AG20443 (cell line): ENCODE data around the gene CNTFR.
A peak's percentile ranks its signal among the peaks of the same experiment; 100 is the strongest.
"Not testable (repeated sequence)": the region's sequence is repeated elsewhere in the genome, so short reads cannot be mapped to it uniquely, and the experiment has no call there.

Source experiments
- DNase-seq: peaks from one replicate; pipeline ENCODE4 v3.0.0; 2012; ENCODE audit warnings: low spot score, mixed read lengths

CNTFR gene

GRCh38 chr9:34554211-34555001 lies 35.1 kb downstream of the CNTFR start:
- no peak for DNase-seq

- no peak for DNase-seq
Observed at GRCh38 chr9:34553511-34554021, 36.0 kb downstream of the CNTFR start.

- DNase-seq = no peak
Observed at GRCh38 chr9:34552986-34553385, 36.5 kb downstream of the CNTFR start.

- no peak for DNase-seq
Observed at GRCh38 chr9:34552606-34552981, 36.9 kb downstream of the CNTFR start.

- no peak for DNase-seq
Observed at GRCh38 chr9:34551751-34552605, 37.5 kb downstream of the CNTFR start.

- DNase-seq = no peak
Observed at GRCh38 chr9:34550681-34551270, 38.7 kb downstream of the CNTFR start.

GRCh38 chr9:34550016-34550680 lies 39.4 kb downstream of the CNTFR start:
- no peak for DNase-seq

GRCh38 chr9:34549407-34549732 lies 40.2 kb downstream of the CNTFR start:
- no peak for DNase-seq

GRCh38 chr9:34547960-34548611 lies 41.4 kb downstream of the CNTFR start:
- peak; percentile 91 for DNase-seq

GRCh38 chr9:34546834-34547827 lies 42.4 kb downstream of the CNTFR start:
- peak; percentile 78 for DNase-seq

- no peak for DNase-seq
Observed at GRCh38 chr9:34546102-34546833, 43.3 kb downstream of the CNTFR start.

- no peak for DNase-seq
Observed at GRCh38 chr9:34545497-34545896, 44.0 kb downstream of the CNTFR start.

- no peak for DNase-seq
Observed at GRCh38 chr9:34544035-34544434, 45.5 kb downstream of the CNTFR start.

- no peak for DNase-seq
Observed at GRCh38 chr9:34541540-34541939, 48.0 kb downstream of the CNTFR start.

- peak; percentile 74 for DNase-seq
Observed at GRCh38 chr9:34540827-34541226, 48.7 kb downstream of the CNTFR start.

- no peak for DNase-seq
Observed at GRCh38 chr9:34536685-34537084, 52.8 kb downstream of the CNTFR start.

GRCh38 chr9:34532041-34532440 lies 57.5 kb downstream of the CNTFR start:
- not testable (repeated sequence) for DNase-seq

- DNase-seq = no peak
Observed at GRCh38 chr9:34526026-34526425, 63.5 kb downstream of the CNTFR start.

- DNase-seq = no peak
Observed at GRCh38 chr9:34524349-34524748, 65.2 kb downstream of the CNTFR start.
